ENCODE data around the gene CDC7.
"Not testable (repeated sequence)": the region's sequence is repeated elsewhere in the genome, so short reads cannot be mapped to it uniquely, and the experiment has no call there.

Gene CDC7

GRCh38 chr1:91511386-91511785 is 10.7 kb downstream of the CDC7 start:
- peak; percentile 36 for DNase-seq (ENCODE audit: low spot score)

- DNase-seq (ENCODE audit: low spot score) = peak; percentile 16
Measured at GRCh38 chr1:91513160-91513559, 12.5 kb downstream of the CDC7 start.

GRCh38 chr1:91513706-91514105 is 13.1 kb downstream of the CDC7 start:
- DNase-seq (ENCODE audit: low spot score) = no peak

- no peak for DNase-seq (ENCODE audit: low spot score)
Measured at GRCh38 chr1:91515994-91516393, 15.3 kb downstream of the CDC7 start.

- not testable (repeated sequence) for DNase-seq (ENCODE audit: low spot score)
Measured at GRCh38 chr1:91516605-91517004, 16.0 kb downstream of the CDC7 start.

GRCh38 chr1:91519167-91519566 is 18.5 kb downstream of the CDC7 start:
- not testable (repeated sequence) for DNase-seq (ENCODE audit: low spot score)

- no peak for DNase-seq (ENCODE audit: low spot score)
Measured at GRCh38 chr1:91520942-91521507, 20.4 kb downstream of the CDC7 start.

GRCh38 chr1:91523482-91523881 is 22.8 kb downstream of the CDC7 start:
- no peak for DNase-seq (ENCODE audit: low spot score)

GRCh38 chr1:91526496-91526895 is 25.8 kb downstream of the CDC7 start:
- DNase-seq (ENCODE audit: low spot score) = peak; percentile 16

GRCh38 chr1:91527266-91527765 is 26.7 kb downstream of the CDC7 start:
- no peak for DNase-seq (ENCODE audit: low spot score)

GRCh38 chr1:91527781-91528180 is 27.1 kb downstream of the CDC7 start:
- DNase-seq (ENCODE audit: low spot score) = peak; percentile 21

- no peak for DNase-seq (ENCODE audit: low spot score)
Measured at GRCh38 chr1:91529856-91530255, 29.2 kb downstream of the CDC7 start.

- DNase-seq (ENCODE audit: low spot score) = no peak
Measured at GRCh38 chr1:91533361-91534024, 32.8 kb downstream of the CDC7 start.

GRCh38 chr1:91535441-91535840 is 34.8 kb downstream of the CDC7 start:
- no peak for DNase-seq (ENCODE audit: low spot score)

GRCh38 chr1:91537281-91537986 is 36.8 kb downstream of the CDC7 start:
- DNase-seq (ENCODE audit: low spot score) = peak; percentile 74

GRCh38 chr1:91537987-91538304 is 37.3 kb downstream of the CDC7 start:
- DNase-seq (ENCODE audit: low spot score) = no peak

- no peak for DNase-seq (ENCODE audit: low spot score)
Measured at GRCh38 chr1:91540910-91541309, 40.3 kb downstream of the CDC7 start.

GRCh38 chr1:91541918-91542533 is 41.4 kb downstream of the CDC7 start:
- DNase-seq (ENCODE audit: low spot score) = no peak

- no peak for DNase-seq (ENCODE audit: low spot score)
Measured at GRCh38 chr1:91545506-91546300, 45.1 kb downstream of the CDC7 start.

- DNase-seq (ENCODE audit: low spot score) = no peak
Measured at GRCh38 chr1:91546301-91546581, 45.6 kb downstream of the CDC7 start.

- DNase-seq (ENCODE audit: low spot score) = no peak
Measured at GRCh38 chr1:91546876-91547275, 46.2 kb downstream of the CDC7 start.

- no peak for DNase-seq (ENCODE audit: low spot score)
Measured at GRCh38 chr1:91548376-91549040, 47.9 kb downstream of the CDC7 start.
